GM23338 (cell line): ENCODE measurements around the gene AHDC1. TPM values are rescaled to one million over a fixed set of nuclear protein-coding genes. Genes with fewer than 3 reads are reported as not detected.
"Not testable (repeated sequence)": the region's sequence is repeated elsewhere in the genome, so short reads cannot be mapped to it uniquely, and the experiment has no call there.

ENCODE experiments used
- ATAC-seq: fragments of 200-7000 bp; cut with Tn5 transposase; 3 replicates; pipeline ENCODE4 v1.9.1; 2020
- DNase-seq: peaks from one replicate; pipeline ENCODE4 v3.0.0-alpha.2; 2015; ENCODE audit warnings: low spot score
- H2AFZ ChIP-seq: fragments of 200-600 bp; sonication (generic); 2 replicates; pipeline ENCODE4 v1.8.0; 2016; ENCODE audit warnings: antibody characterized with exemption, mild to moderate bottlenecking, moderate library complexity
- H3F3A ChIP-seq: fragments of 200-600 bp; sonication (generic); replicated peaks from 2 replicates; pipeline ENCODE4 v1.8.0; 2017; ENCODE audit warnings: antibody characterized with exemption, mixed run types, low read depth
- H3K27ac ChIP-seq: fragments of 200-600 bp; sonication (generic); 2 replicates; pipeline ENCODE4 v1.6.1; 2016; ENCODE audit warnings: low read depth
- H3K27me3 ChIP-seq: fragments of 200-600 bp; sonication (generic); 2 replicates; pipeline ENCODE4 v1.8.0; 2016; ENCODE audit warnings: mild to moderate bottlenecking, mixed run types, moderate library complexity; ENCODE audit not compliant: insufficient read depth
- H3K36me3 ChIP-seq: fragments of 200-600 bp; sonication (generic); 2 replicates; pipeline ENCODE4 v1.8.0; 2016; ENCODE audit warnings: mild to moderate bottlenecking; ENCODE audit not compliant: insufficient read depth
- H3K4me1 ChIP-seq: fragments of 200-600 bp; sonication (generic); 2 replicates; pipeline ENCODE4 v1.8.0; 2016; ENCODE audit warnings: mild to moderate bottlenecking, moderate library complexity; ENCODE audit not compliant: insufficient read depth
- H3K4me2 ChIP-seq: fragments of 200-600 bp; sonication (generic); 2 replicates; pipeline ENCODE4 v1.7.1; 2017; ENCODE audit warnings: mixed run types
- H3K4me3 ChIP-seq: fragments of 200-600 bp; sonication (generic); 2 replicates; pipeline ENCODE4 v1.6.1; 2016; ENCODE audit warnings: mixed run types
- H3K79me2 ChIP-seq: fragments of 200-600 bp; sonication (generic); replicated peaks from 2 replicates; pipeline ENCODE4 v1.8.0; 2017; ENCODE audit warnings: mild to moderate bottlenecking; ENCODE audit not compliant: insufficient read depth
- H3K9me2 ChIP-seq: fragments of 200-600 bp; sonication (generic); 2 replicates; pipeline ENCODE4 v1.8.0; 2017; ENCODE audit not compliant: insufficient read depth
- H4K20me1 ChIP-seq: fragments of 200-600 bp; sonication (generic); replicated peaks from 2 replicates; pipeline ENCODE4 v1.8.0; 2017; ENCODE audit warnings: mild to moderate bottlenecking; ENCODE audit not compliant: insufficient read depth
- H3K27ac Mint-ChIP-seq: 2 replicates; pipeline ENCODE4 v1.8.0; 2020; ENCODE audit warnings: inconsistent platforms, mild to moderate bottlenecking, moderate library complexity, mixed read lengths
- H3K27me3 Mint-ChIP-seq: 3 replicates; pipeline ENCODE4 v1.8.0; 2022; ENCODE audit warnings: low read depth, mild to moderate bottlenecking, moderate library complexity, mixed read lengths, inconsistent platforms; ENCODE audit not compliant: insufficient read depth, poor library complexity
- H3K36me3 Mint-ChIP-seq: 3 replicates; pipeline ENCODE4 v1.8.0; 2021; ENCODE audit warnings: low read depth, mild to moderate bottlenecking, inconsistent platforms, moderate library complexity, mixed read lengths
- H3K4me1 Mint-ChIP-seq: 3 replicates; pipeline ENCODE4 v1.8.0; 2020; ENCODE audit warnings: mild to moderate bottlenecking, inconsistent platforms, mixed read lengths
- H3K4me3 Mint-ChIP-seq: 3 replicates; pipeline ENCODE4 v1.8.0; 2021; ENCODE audit warnings: moderate library complexity, mild to moderate bottlenecking, inconsistent platforms, mixed read lengths
- H3K9me3 Mint-ChIP-seq: 3 replicates; pipeline ENCODE4 v1.8.0; 2020; ENCODE audit warnings: moderate library complexity, mild to moderate bottlenecking, inconsistent platforms, mixed read lengths
- CREB1 ChIP-seq: fragments of 250-450 bp; sonication (Bioruptor Pico); IDR thresholded peaks from 2 replicates; pipeline ENCODE4 v1.5.0; 2020; ENCODE audit warnings: low read depth, mild to moderate bottlenecking, moderate library complexity
- ETS1 ChIP-seq: IDR thresholded peaks from 2 replicates; pipeline ENCODE4 v1.6.1; 2016; ENCODE audit warnings: antibody characterized with exemption
- EZH2phosphoT487 ChIP-seq: fragments of 200-600 bp; sonication (generic); IDR thresholded peaks from one replicate; pipeline ENCODE4 v1.8.1; 2018; ENCODE audit warnings: antibody characterized with exemption; ENCODE audit not compliant: unreplicated experiment
- JUNB ChIP-seq: IDR thresholded peaks from one replicate; pipeline ENCODE4 v1.6.1; 2016; ENCODE audit warnings: antibody characterized with exemption; ENCODE audit not compliant: unreplicated experiment
- NANOG ChIP-seq: IDR thresholded peaks from 2 replicates; pipeline ENCODE4 v1.6.1; 2016; ENCODE audit warnings: antibody characterized with exemption, borderline replicate concordance
- POLR2AphosphoS5 ChIP-seq: IDR thresholded peaks from 2 replicates; pipeline ENCODE4 v1.6.1; 2016; ENCODE audit warnings: antibody characterized with exemption, low read depth
- STAT1 ChIP-seq: IDR thresholded peaks from one replicate; pipeline ENCODE4 v1.6.1; 2016; ENCODE audit warnings: antibody characterized with exemption; ENCODE audit not compliant: unreplicated experiment
- ZNF331 ChIP-seq: fragments of 250-450 bp; sonication (Bioruptor Pico); IDR thresholded peaks from 2 replicates; pipeline ENCODE4 v1.5.0; 2020; ENCODE audit warnings: low read depth, mild to moderate bottlenecking, moderate library complexity
- polyA plus RNA-seq: library from polyadenylated mRNA; unstranded; fragments of >200 nt; fragmentation: Nextera tagmentation; extraction: Ambion mirVana; gene quantifications from 2 replicates; pipeline ENCODE4 v1.2.1, GENCODE V29; 2016
- total RNA-seq: library from RNA; depleted of rRNA; stranded (reverse); fragments of >200 nt; shearing (Covaris generic); gene quantifications from 2 replicates; pipeline ENCODE4 v1.2.3, GENCODE V29; 2014
- TF ChIP-seq, protein P1 (sequence below): IDR thresholded peaks from one replicate; pipeline ENCODE4 v1.6.1; 2018; ENCODE audit warnings: antibody characterized with exemption; ENCODE audit not compliant: unreplicated experiment
- TF ChIP-seq, protein P2 (sequence below), 2 experiments: fragments of 200-600 bp in 1 of 2; sonication (generic) in 1 of 2; conservative IDR thresholded peaks; 2 replicates each; pipeline versions ENCODE4 v1.5.1 to v1.6.1; 2016 to 2017; ENCODE audit warnings: antibody characterized with exemption in 2 of 2, low read depth in 2 of 2, mild to moderate bottlenecking in 2 of 2, moderate library complexity in 1 of 2

Gene AHDC1
- total and polyA plus RNA-seq, 2 experiments from 2014 or later = 8.3 to 22.2 TPM

GRCh38 chr1:27503033-27503432, 100.9 kb downstream of the AHDC1 start:
- Histone ChIP-seq H3K4me1 (peaks cover 17% of the 10 kb centered on the region), H3K79me2 (no peaks in the 10 kb centered on the region), H4K20me1 (no peaks in the 10 kb centered on the region), H3K9me2 (no peaks in the 10 kb centered on the region), H3K27ac (no peak overlapping the region), H3K4me2 (no peak overlapping the region), H2AFZ (no peak overlapping the region), H3K36me3 (no peaks in the 10 kb centered on the region), H3F3A (peaks cover 3% of the 10 kb centered on the region), H3K4me3 (no peak overlapping the region), H3K27me3 (no peaks in the 10 kb centered on the region)
- no peak overlapping the region; the same call in 1 of the 2 replicates for H3K27ac Mint-ChIP-seq
- no peak for DNase-seq
- peaks cover 2% of the 10 kb centered on the region; the same call in 2 of the 3 replicates for H3K9me3 Mint-ChIP-seq
- H3K36me3 Mint-ChIP-seq = no peaks in the 10 kb centered on the region
- H3K27me3 Mint-ChIP-seq = peaks cover 20% of the 10 kb centered on the region
- no peak for ATAC-seq
- H3K4me3 Mint-ChIP-seq = no peak overlapping the region
- H3K4me1 Mint-ChIP-seq = peaks cover 20% of the 10 kb centered on the region
- TF ChIP-seq, protein P1, sequence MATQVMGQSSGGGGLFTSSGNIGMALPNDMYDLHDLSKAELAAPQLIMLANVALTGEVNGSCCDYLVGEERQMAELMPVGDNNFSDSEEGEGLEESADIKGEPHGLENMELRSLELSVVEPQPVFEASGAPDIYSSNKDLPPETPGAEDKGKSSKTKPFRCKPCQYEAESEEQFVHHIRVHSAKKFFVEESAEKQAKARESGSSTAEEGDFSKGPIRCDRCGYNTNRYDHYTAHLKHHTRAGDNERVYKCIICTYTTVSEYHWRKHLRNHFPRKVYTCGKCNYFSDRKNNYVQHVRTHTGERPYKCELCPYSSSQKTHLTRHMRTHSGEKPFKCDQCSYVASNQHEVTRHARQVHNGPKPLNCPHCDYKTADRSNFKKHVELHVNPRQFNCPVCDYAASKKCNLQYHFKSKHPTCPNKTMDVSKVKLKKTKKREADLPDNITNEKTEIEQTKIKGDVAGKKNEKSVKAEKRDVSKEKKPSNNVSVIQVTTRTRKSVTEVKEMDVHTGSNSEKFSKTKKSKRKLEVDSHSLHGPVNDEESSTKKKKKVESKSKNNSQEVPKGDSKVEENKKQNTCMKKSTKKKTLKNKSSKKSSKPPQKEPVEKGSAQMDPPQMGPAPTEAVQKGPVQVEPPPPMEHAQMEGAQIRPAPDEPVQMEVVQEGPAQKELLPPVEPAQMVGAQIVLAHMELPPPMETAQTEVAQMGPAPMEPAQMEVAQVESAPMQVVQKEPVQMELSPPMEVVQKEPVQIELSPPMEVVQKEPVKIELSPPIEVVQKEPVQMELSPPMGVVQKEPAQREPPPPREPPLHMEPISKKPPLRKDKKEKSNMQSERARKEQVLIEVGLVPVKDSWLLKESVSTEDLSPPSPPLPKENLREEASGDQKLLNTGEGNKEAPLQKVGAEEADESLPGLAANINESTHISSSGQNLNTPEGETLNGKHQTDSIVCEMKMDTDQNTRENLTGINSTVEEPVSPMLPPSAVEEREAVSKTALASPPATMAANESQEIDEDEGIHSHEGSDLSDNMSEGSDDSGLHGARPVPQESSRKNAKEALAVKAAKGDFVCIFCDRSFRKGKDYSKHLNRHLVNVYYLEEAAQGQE = no peak
- TF ChIP-seq EZH2phosphoT487 = no peak
- TF ChIP-seq CREB1 (CRISPR knock-in tag) = no peak
- no peak for TF ChIP-seq NANOG
- no peak for TF ChIP-seq JUNB
- TF ChIP-seq, protein P2, sequence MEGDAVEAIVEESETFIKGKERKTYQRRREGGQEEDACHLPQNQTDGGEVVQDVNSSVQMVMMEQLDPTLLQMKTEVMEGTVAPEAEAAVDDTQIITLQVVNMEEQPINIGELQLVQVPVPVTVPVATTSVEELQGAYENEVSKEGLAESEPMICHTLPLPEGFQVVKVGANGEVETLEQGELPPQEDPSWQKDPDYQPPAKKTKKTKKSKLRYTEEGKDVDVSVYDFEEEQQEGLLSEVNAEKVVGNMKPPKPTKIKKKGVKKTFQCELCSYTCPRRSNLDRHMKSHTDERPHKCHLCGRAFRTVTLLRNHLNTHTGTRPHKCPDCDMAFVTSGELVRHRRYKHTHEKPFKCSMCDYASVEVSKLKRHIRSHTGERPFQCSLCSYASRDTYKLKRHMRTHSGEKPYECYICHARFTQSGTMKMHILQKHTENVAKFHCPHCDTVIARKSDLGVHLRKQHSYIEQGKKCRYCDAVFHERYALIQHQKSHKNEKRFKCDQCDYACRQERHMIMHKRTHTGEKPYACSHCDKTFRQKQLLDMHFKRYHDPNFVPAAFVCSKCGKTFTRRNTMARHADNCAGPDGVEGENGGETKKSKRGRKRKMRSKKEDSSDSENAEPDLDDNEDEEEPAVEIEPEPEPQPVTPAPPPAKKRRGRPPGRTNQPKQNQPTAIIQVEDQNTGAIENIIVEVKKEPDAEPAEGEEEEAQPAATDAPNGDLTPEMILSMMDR (conservative IDR thresholded peaks at IDR 0.05; ENCODE audit: low read depth in 2 of 2) = no peak
- TF ChIP-seq ETS1 = no peak
- no peak for TF ChIP-seq ZNF331 (CRISPR knock-in tag)
- no peak for TF ChIP-seq STAT1
- TF ChIP-seq POLR2AphosphoS5 = no peak

GRCh38 chr1:27501159-27501558, 102.8 kb downstream of the AHDC1 start:
- not testable (repeated sequence) for H2AFZ ChIP-seq, H4K20me1 ChIP-seq, H3K27me3 ChIP-seq, H3K36me3 Mint-ChIP-seq, H3K27ac ChIP-seq, H3K79me2 ChIP-seq, H3K4me2 ChIP-seq, H3K36me3 ChIP-seq, H3K27ac Mint-ChIP-seq, H3K9me3 Mint-ChIP-seq, H3K4me3 ChIP-seq, H3K9me2 ChIP-seq, H3K4me3 Mint-ChIP-seq, H3F3A ChIP-seq, DNase-seq, ATAC-seq
- peaks cover 26% of the 10 kb centered on the region for H3K4me1 ChIP-seq
- peaks cover 29% of the 10 kb centered on the region for H3K4me1 Mint-ChIP-seq
- peaks cover 16% of the 10 kb centered on the region for H3K27me3 Mint-ChIP-seq
